Activated CD4-positive, alpha-beta T cell treated with anti-CD3 and anti-CD28 coated beads, Interleukin-2, amount 50 U/mL, for 1 hour (primary cell): ENCODE measurements around the gene SQOR.

Experiments
- DNase-seq: peaks from one replicate; pipeline ENCODE4 v3.0.0-alpha.2; 2020

The SQOR gene

GRCh38 chr15:45714590-45715488 lies 80.0 kb downstream of the SQOR start:
- DNase-seq = peak; percentile 34

- no peak for DNase-seq
Observed at GRCh38 chr15:45715528-45715927, 80.7 kb downstream of the SQOR start.

- DNase-seq = no peak
Observed at GRCh38 chr15:45719490-45719889, 84.7 kb downstream of the SQOR start.

- DNase-seq = no peak
Observed at GRCh38 chr15:45720183-45720582, 85.4 kb downstream of the SQOR start.

- DNase-seq = no peak
Observed at GRCh38 chr15:45728641-45729040, 93.8 kb downstream of the SQOR start.

GRCh38 chr15:45729141-45729540 lies 94.3 kb downstream of the SQOR start:
- no peak for DNase-seq

GRCh38 chr15:45731343-45731742 lies 96.5 kb downstream of the SQOR start:
- DNase-seq = no peak

GRCh38 chr15:45732662-45733061 lies 97.8 kb downstream of the SQOR start:
- DNase-seq = no peak

- no peak for DNase-seq
Observed at GRCh38 chr15:45734260-45734711, 99.5 kb downstream of the SQOR start.
